GM18505 (cell line): ENCODE measurements around the gene POLR1A.

ENCODE experiments used
- ATAC-seq: cut with Tn5 transposase; IDR thresholded peaks from one replicate; pipeline ENCODE4 v1.9.1; 2021; ENCODE audit not compliant: unreplicated experiment
- POLR2A ChIP-seq: IDR thresholded peaks from 4 replicates; pipeline ENCODE4 v1.6.1; 2011; ENCODE audit warnings: borderline replicate concordance; ENCODE audit not compliant: insufficient read depth, insufficient read length; ENCODE audit errors: extremely low read depth

POLR1A gene

GRCh38 chr2:86023366-86023712 lies 82.3 kb downstream of the POLR1A start:
- no peak for TF ChIP-seq POLR2A
- no peak for ATAC-seq

- ATAC-seq, result no peak
- no peak for TF ChIP-seq POLR2A
Measured at GRCh38 chr2:86022661-86023365, 82.9 kb downstream of the POLR1A start.

- no peak for TF ChIP-seq POLR2A
- ATAC-seq, result no peak
Measured at GRCh38 chr2:86021396-86022378, 84.0 kb downstream of the POLR1A start.

- no peak for TF ChIP-seq POLR2A
- ATAC-seq, result no peak
Measured at GRCh38 chr2:86020984-86021383, 84.7 kb downstream of the POLR1A start.

- no peak for ATAC-seq
- TF ChIP-seq POLR2A, result no peak
Measured at GRCh38 chr2:86019121-86019520, 86.6 kb downstream of the POLR1A start.

GRCh38 chr2:86017901-86018896 lies 87.5 kb downstream of the POLR1A start:
- ATAC-seq, result no peak
- no peak for TF ChIP-seq POLR2A

GRCh38 chr2:86016581-86016980 lies 89.1 kb downstream of the POLR1A start:
- ATAC-seq, result no peak
- TF ChIP-seq POLR2A, result no peak

- no peak for TF ChIP-seq POLR2A
- no peak for ATAC-seq
Measured at GRCh38 chr2:86015699-86016098, 90.0 kb downstream of the POLR1A start.

- TF ChIP-seq POLR2A, result no peak
- ATAC-seq, result no peak
Measured at GRCh38 chr2:86015006-86015405, 90.7 kb downstream of the POLR1A start.

- no peak for TF ChIP-seq POLR2A
Measured at GRCh38 chr2:86014493-86014892, 91.2 kb downstream of the POLR1A start.

GRCh38 chr2:86012007-86012712 lies 93.5 kb downstream of the POLR1A start:
- TF ChIP-seq POLR2A, result no peak
- no peak for ATAC-seq

More at GRCh38 chr2:86014493-86014892, 91.2 kb downstream of the POLR1A start:
- ATAC-seq, result no peak

GRCh38 chr2:86011449-86011941 lies 94.2 kb downstream of the POLR1A start:
- no peak for ATAC-seq
- TF ChIP-seq POLR2A, result no peak
